ENCODE data around the gene GPM6B.

Gene GPM6B

GRCh38 chrX:13816643-13817627 lies at the start of gene GPM6B:
TSS of gene GPM6B (minus strand) at chrX:13817093. CDS start at chrX:13816904, 189 bp downstream.
- DNase-seq (ENCODE audit: low read depth): no peak

GRCh38 chrX:13864264-13864663 lies 47.4 kb upstream of the GPM6B start:
- DNase-seq (ENCODE audit: low read depth): no peak

- DNase-seq (ENCODE audit: low read depth): no peak
These were observed 46.4 kb upstream of the GPM6B start for GRCh38 chrX:13863324-13863723.

- DNase-seq (ENCODE audit: low read depth): no peak
These were observed 42.8 kb upstream of the GPM6B start for GRCh38 chrX:13859724-13860123.

- no peak for DNase-seq (ENCODE audit: low read depth)
These were observed 40.9 kb upstream of the GPM6B start for GRCh38 chrX:13857804-13858203.

GRCh38 chrX:13855689-13856450 lies 39.0 kb upstream of the GPM6B start:
- DNase-seq (ENCODE audit: low read depth): no peak

GRCh38 chrX:13854003-13854402 lies 37.1 kb upstream of the GPM6B start:
- no peak for DNase-seq (ENCODE audit: low read depth)

- DNase-seq (ENCODE audit: low read depth): no peak
These were observed 35.3 kb upstream of the GPM6B start for GRCh38 chrX:13852001-13852695.

- DNase-seq (ENCODE audit: low read depth): no peak
These were observed 29.0 kb upstream of the GPM6B start for GRCh38 chrX:13845721-13846378.

- DNase-seq (ENCODE audit: low read depth): no peak
These were observed 26.3 kb upstream of the GPM6B start for GRCh38 chrX:13843150-13843721.

GRCh38 chrX:13840121-13840520 lies 23.2 kb upstream of the GPM6B start:
- DNase-seq (ENCODE audit: low read depth): no peak

GRCh38 chrX:13837290-13837745 lies 20.4 kb upstream of the GPM6B start:
- no peak for DNase-seq (ENCODE audit: low read depth)

- DNase-seq (ENCODE audit: low read depth): no peak
These were observed 19.7 kb upstream of the GPM6B start for GRCh38 chrX:13836575-13836974.

- no peak for DNase-seq (ENCODE audit: low read depth)
These were observed 18.9 kb upstream of the GPM6B start for GRCh38 chrX:13835825-13836224.

GRCh38 chrX:13834355-13834754 lies 17.5 kb upstream of the GPM6B start:
- DNase-seq (ENCODE audit: low read depth): no peak

GRCh38 chrX:13829983-13830382 lies 13.1 kb upstream of the GPM6B start:
- DNase-seq (ENCODE audit: low read depth): no peak

GRCh38 chrX:13828392-13828791 lies 11.5 kb upstream of the GPM6B start:
- DNase-seq (ENCODE audit: low read depth): no peak

- DNase-seq (ENCODE audit: low read depth): no peak
These were observed 10.6 kb upstream of the GPM6B start for GRCh38 chrX:13827298-13828090.

GRCh38 chrX:13826770-13827169 lies 9.9 kb upstream of the GPM6B start:
- DNase-seq (ENCODE audit: low read depth): no peak

- DNase-seq (ENCODE audit: low read depth): no peak
These were observed 8.4 kb upstream of the GPM6B start for GRCh38 chrX:13825178-13825762.

Measured in activated T-cell treated with anti-CD3 and anti-CD28 coated beads for 48 hours (primary cell).